Measurements from ENCODE around the gene VAT1L. TPM values are rescaled to one million over a fixed set of nuclear protein-coding genes. Genes with fewer than 3 reads are reported as not detected.

The VAT1L gene
- total and polyA plus RNA-seq, 2 experiments from 2014 or later = 3.1 to 5.9 TPM

- no peak overlapping the region for H3K27ac ChIP-seq
- 61% methylated on average over 7 of the region's 7 CpGs for WGBS (ENCODE audit: low lambda C conversion rate, missing lambda C conversion rate)
- no peak overlapping the region for H3K4me3 ChIP-seq
- no peak for DNase-seq (ENCODE audit: low spot score)
- H4K20me1 ChIP-seq (ENCODE audit: insufficient read depth, poor library complexity, severe bottlenecking) = no peaks in the 10 kb centered on the region
- no peaks in the 10 kb centered on the region for H3K9me2 ChIP-seq (replicated peaks; ENCODE audit: insufficient read depth)
- H3K79me2 ChIP-seq = no peaks in the 10 kb centered on the region
- no peaks in the 10 kb centered on the region for H3K4me1 ChIP-seq (ENCODE audit: insufficient read depth)
- TF ChIP-seq EZH2phosphoT487 (IDR thresholded peaks at IDR 0.05; ENCODE audit: low read depth, severe bottlenecking, unreplicated experiment) = no peak
- no peak for TF ChIP-seq EZH2 (IDR thresholded peaks at IDR 0.05; ENCODE audit: borderline replicate concordance)
- TF ChIP-seq, protein P1, sequence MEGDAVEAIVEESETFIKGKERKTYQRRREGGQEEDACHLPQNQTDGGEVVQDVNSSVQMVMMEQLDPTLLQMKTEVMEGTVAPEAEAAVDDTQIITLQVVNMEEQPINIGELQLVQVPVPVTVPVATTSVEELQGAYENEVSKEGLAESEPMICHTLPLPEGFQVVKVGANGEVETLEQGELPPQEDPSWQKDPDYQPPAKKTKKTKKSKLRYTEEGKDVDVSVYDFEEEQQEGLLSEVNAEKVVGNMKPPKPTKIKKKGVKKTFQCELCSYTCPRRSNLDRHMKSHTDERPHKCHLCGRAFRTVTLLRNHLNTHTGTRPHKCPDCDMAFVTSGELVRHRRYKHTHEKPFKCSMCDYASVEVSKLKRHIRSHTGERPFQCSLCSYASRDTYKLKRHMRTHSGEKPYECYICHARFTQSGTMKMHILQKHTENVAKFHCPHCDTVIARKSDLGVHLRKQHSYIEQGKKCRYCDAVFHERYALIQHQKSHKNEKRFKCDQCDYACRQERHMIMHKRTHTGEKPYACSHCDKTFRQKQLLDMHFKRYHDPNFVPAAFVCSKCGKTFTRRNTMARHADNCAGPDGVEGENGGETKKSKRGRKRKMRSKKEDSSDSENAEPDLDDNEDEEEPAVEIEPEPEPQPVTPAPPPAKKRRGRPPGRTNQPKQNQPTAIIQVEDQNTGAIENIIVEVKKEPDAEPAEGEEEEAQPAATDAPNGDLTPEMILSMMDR (IDR thresholded peaks at IDR 0.05; ENCODE audit: poor library complexity) = no peak
- H3K36me3 ChIP-seq (replicated peaks; ENCODE audit: insufficient read depth, low read depth) = no peaks in the 10 kb centered on the region
- H3K4me2 ChIP-seq = no peak overlapping the region
- H3K9me3 ChIP-seq (ENCODE audit: low read depth) = no peaks in the 10 kb centered on the region
- H3K27me3 ChIP-seq = no peaks in the 10 kb centered on the region
- H2AFZ ChIP-seq = no peak overlapping the region
Measured at GRCh38 chr16:77937473-77938149, 149.2 kb downstream of the VAT1L start.

- Histone ChIP-seq H3K4me3 (no peak overlapping the region), H2AFZ (no peak overlapping the region), H3K27me3 (no peaks in the 10 kb centered on the region), H3K9me2 (replicated peaks; ENCODE audit: insufficient read depth) (no peaks in the 10 kb centered on the region), H3K9me3 (ENCODE audit: low read depth) (no peaks in the 10 kb centered on the region), H4K20me1 (ENCODE audit: insufficient read depth, poor library complexity, severe bottlenecking) (no peaks in the 10 kb centered on the region), H3K4me2 (no peak overlapping the region), H3K27ac (no peak overlapping the region), H3K4me1 (ENCODE audit: insufficient read depth) (no peaks in the 10 kb centered on the region), H3K79me2 (no peaks in the 10 kb centered on the region), H3K36me3 (replicated peaks; ENCODE audit: insufficient read depth, low read depth) (no peaks in the 10 kb centered on the region)
- 59% methylated on average over 5 of the region's 5 CpGs for WGBS (ENCODE audit: low lambda C conversion rate, missing lambda C conversion rate)
- DNase-seq (ENCODE audit: low spot score) = no peak
- TF ChIP-seq EZH2 (IDR thresholded peaks at IDR 0.05; ENCODE audit: borderline replicate concordance) (no peak), EZH2phosphoT487 (IDR thresholded peaks at IDR 0.05; ENCODE audit: low read depth, severe bottlenecking, unreplicated experiment) (no peak)
- TF ChIP-seq, protein P1 (IDR thresholded peaks at IDR 0.05; ENCODE audit: poor library complexity) = no peak
Measured at GRCh38 chr16:77938913-77939312, 150.5 kb downstream of the VAT1L start.

- Histone ChIP-seq H3K4me1 (ENCODE audit: insufficient read depth) (no peaks in the 10 kb centered on the region), H3K9me2 (replicated peaks; ENCODE audit: insufficient read depth) (no peaks in the 10 kb centered on the region), H3K4me2 (no peak overlapping the region), H2AFZ (no peak overlapping the region), H3K27me3 (no peaks in the 10 kb centered on the region), H3K36me3 (replicated peaks; ENCODE audit: insufficient read depth, low read depth) (no peaks in the 10 kb centered on the region), H3K27ac (no peak overlapping the region), H4K20me1 (ENCODE audit: insufficient read depth, poor library complexity, severe bottlenecking) (no peaks in the 10 kb centered on the region), H3K79me2 (no peaks in the 10 kb centered on the region), H3K4me3 (no peak overlapping the region), H3K9me3 (ENCODE audit: low read depth) (no peaks in the 10 kb centered on the region)
- TF ChIP-seq, protein P1 (IDR thresholded peaks at IDR 0.05; ENCODE audit: poor library complexity) = no peak
- no peak for TF ChIP-seq EZH2 (IDR thresholded peaks at IDR 0.05; ENCODE audit: borderline replicate concordance)
- no peak for TF ChIP-seq EZH2phosphoT487 (IDR thresholded peaks at IDR 0.05; ENCODE audit: low read depth, severe bottlenecking, unreplicated experiment)
- 75% methylated on average over 1 of the region's 1 CpG for WGBS (ENCODE audit: low lambda C conversion rate, missing lambda C conversion rate)
- DNase-seq (ENCODE audit: low spot score) = no peak
Measured at GRCh38 chr16:77939968-77940367, 151.6 kb downstream of the VAT1L start.
